Inferior parietal cortex (tissue), 1 donor: ENCODE measurements around the gene CLDN7.

Experiments used
- DNase-seq: peaks from one replicate; pipeline ENCODE4 v3.0.0-alpha.2; 2016; ENCODE audit errors: extremely low spot score

The CLDN7 gene

DNA sequence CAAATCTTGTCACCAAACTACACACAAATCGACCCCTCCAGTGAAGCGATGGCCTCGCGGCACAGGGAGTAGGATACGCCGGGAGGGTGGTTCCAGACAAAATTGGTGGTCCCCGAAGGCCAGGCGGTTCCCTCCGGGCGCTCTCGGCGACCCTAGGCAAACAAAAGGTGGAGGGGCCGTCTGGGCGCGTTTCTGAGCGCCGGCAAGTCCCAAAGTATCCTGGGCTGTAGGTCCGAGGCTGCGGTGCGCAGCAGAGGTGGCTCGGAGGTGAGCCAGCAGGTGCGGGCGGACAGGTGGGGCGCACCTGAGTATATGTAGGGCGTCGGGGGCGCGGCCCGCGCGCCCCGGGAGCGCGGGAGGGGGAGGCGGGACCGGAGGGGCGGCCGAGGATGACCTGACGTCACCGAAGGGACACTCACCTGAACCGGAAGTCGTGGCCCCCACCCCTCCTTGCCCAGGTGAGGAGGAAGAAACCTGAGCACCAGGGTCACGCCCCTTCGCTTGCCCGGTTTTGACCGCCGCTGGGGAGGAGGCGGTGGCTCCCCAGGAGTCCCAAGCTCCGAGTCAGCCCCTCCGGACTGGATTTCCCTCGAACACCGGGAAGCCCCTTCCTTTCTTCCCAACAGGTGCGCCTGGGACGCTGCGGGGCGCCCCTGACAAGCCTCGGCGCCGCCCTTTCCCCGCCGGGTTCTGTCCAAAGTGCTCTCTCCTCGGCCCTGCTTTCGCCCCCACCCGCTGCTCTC lies at the start of gene CLDN7:
Gene CLDN7, minus strand, starts transcription at position 287 of the 743 bp plus-strand sequence. CDS start 435 bp downstream, outside the sequence.
- DNase-seq, result no peak

GRCh38 chr17:7311110-7311705 lies 48.9 kb upstream of the CLDN7 start:
- DNase-seq, result no peak

DNA sequence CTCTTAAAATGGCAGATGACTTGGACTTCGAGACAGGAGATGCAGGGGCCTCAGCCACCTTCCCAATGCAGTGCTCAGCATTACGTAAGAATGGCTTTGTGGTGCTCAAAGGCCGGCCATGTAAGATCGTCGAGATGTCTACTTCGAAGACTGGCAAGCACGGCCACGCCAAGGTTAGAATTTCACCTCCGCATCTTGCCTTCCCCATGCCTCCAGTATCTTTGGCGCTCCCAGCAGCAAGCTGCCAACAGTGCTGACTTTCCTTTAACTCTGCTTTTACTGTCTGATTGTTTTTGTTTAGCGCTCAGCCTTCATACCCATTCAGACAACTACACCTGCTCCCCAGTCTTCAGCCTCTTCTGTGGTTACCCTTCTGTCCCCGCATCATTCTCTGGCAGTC lies 47.4 kb upstream of the CLDN7 start:
- DNase-seq, result no peak

GRCh38 chr17:7308625-7309433 lies 46.6 kb upstream of the CLDN7 start:
- DNase-seq, result peak; percentile 36

GRCh38 chr17:7307686-7308624 lies 45.7 kb upstream of the CLDN7 start:
- DNase-seq, result no peak

GRCh38 chr17:7306911-7307685 lies 44.8 kb upstream of the CLDN7 start, which contains the start of gene EIF5A:
EIF5A (plus strand) TSS chr17:7307628; CDS start chr17:7309636, 2,008 bp downstream.
- DNase-seq, result peak; percentile 99

DNA sequence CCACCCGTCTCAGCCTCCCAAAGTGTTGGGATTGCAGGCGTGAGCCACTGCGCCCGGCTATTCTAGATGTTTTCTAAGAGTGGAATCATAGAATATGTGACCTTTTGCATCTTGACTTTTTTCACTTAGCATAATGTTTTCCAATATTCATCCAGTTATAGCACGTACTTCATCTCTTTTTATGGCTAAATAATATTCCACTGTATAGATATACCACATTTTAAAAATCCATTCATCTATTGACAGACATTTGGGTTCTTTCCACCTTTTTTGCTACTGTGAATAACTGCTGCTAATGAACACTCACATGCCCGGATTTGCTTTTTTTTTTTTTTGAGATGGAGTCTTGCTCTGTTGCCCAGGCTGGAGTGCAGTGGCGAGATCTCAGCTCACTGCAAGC lies 41.9 kb upstream of the CLDN7 start:
- no peak for DNase-seq

- DNase-seq, result peak; percentile 77
These were observed 34.0 kb upstream of the CLDN7 start for GRCh38 chr17:7296189-7296861.

DNA sequence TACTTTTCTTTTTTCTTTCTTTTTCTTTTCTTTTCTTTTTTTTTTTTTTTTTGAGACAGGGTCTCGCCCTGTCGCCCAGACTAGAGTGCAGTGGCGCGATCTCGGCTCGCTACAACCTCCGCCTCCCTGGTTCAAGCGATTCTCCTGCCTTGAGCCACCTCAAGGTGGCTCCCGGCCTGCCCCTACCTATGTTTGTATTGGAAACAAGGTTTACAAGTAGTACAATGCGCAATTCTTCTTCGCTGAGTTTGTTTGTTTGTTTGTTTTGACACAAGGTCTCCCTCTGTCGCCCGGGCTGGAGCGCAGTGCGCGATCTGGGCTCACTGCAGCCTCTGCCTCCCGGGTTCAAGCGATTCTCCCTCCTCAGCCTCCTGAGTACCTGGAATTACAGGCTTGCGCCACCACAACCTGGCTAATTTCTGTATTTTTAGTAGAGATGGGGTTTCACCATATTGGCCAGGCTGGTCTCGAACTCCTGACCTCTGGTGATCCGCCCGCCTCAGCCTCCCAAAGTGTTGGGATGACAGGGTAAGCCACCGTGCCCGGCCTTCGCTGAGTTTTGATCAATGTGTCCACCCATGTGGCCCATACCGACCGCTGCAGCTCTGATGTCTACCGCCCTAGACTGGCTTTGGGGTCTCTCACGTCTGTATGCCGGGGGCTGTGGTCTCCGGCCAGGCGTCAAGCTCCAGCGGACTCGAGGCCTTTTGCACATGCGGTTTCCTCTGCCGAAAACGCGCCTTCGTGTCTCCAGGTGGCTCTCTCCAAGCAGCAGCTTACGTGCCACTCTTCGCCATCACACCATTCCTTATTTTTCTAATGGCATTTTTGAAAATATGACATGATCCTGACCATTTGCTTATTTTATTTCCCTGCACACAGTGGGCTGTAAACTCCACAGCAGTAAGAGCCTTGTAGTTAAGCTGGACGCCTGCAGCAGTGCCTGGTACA lies 33.2 kb upstream of the CLDN7 start:
- no peak for DNase-seq

GRCh38 chr17:7294614-7295153 lies 32.4 kb upstream of the CLDN7 start, which contains the start of gene YBX2:
YBX2 (minus strand) TSS chr17:7294639; CDS start chr17:7294500, 139 bp downstream.
- no peak for DNase-seq

DNA sequence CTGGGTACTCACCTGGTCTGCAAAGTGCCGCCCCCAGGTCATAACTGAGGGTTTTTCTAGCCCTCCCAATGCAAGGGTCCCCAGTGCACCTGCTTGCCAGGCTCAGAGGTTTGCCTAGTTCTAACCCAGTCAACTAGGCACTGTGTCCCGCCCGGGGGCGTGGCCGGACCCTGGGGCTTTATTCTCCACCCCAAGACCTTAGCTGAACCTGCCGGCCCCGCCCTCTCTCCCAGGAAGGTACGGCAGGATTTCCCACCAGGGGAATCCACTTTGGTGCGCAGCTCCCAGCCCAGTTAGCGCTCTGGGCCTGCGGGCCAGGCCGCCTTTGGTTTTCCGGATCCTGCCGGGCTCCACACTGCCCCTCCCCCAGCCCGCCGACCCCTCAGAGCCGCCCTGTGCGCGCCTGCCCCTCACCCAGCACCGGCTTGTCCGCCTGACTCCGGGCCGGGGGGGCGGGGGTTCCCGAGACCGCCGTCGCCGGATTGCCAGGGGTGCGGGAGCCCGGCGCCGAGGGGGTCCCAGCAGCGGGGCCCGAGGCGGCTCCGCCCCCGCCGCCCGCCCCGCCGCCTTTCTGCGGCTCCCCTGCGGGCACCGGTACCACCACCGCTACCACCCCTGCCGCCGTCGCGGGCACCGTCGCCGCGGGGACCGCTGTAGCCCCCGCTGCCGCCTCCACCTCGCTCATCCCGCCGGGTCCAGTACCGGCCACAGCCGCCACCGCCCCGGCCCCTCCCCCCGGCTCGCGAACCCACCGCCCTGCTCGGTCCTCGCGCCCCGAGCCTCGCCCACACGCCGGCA lies 31.7 kb upstream of the CLDN7 start:
- no peak for DNase-seq

DNA sequence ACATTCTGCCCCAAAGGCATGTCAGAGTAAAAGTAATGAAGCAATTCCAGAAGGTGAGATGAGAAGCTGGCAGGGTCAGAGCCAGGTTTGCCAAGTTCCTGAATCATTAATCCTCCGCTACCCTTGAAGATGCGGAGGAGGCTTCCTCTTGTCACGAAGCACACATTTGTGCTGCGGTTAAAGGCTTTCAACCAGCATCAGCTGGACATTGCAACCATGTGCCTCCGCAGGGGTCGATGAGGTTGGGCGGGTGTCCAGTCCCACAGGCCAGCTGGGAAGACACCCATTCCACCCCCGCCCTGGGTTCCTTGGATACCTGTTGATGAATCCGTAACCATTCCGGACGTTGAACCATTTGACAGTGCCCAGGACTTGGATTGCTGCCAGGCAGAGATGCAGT lies 30.9 kb upstream of the CLDN7 start:
- DNase-seq, result no peak

DNA sequence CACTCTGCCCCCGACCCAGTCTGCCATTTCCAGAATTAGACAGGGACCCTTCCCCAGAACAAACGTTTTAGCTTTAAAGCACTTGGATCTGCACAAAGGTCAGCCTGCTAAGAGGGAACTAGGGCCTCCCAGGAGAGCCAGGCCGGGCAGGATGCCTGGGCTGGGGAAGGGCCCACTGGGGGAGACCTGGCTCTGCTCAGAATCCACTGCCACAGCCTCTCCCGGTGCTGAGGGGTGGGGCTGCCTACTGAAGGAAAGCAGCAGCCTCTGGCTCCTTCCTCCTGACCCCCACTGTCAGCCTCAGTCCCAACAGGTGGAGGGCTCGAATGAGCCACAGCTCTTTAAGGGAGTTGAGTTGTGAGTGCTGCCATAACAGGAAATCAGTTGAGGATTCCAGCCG lies 30.5 kb upstream of the CLDN7 start:
- DNase-seq, result no peak

DNA sequence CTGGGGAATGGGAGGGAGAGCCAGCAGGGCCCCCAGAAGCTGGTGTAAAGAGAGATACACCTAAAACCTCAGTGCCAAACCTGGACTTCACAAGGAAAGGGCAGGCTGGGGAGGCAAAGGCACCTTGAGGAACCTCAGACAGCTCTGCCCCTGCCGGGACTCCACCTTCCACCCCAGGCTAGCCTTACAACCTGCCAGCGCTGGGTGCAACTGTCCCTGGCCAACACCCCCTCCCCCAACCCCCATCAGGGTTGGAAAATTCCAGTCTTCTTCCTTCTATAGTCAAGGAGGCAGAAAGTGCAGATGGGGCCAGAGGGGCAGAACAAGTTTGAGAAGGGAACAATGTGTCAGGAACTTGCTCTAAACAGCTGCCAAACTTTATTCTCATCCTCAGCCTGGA lies 29.9 kb upstream of the CLDN7 start:
- DNase-seq, result no peak

DNA sequence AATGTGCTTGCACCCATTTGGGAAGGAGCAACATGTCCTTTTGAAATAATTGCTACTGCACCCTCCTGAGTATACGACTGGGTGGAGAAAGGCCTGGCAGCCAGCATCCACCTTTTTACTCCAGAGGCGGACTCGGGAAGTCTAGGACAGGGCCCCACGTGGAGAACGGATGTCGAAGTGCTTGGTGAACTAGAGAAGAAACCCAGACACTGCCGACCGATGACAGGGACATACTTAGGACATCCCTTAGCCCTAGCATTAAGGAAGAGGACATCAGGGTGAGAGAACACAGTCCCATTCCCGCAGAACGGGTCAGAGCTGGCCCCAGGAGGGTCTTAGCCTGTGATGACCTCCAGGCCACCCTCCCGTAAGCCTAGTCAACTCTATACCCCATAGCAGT lies 28.4 kb upstream of the CLDN7 start:
- no peak for DNase-seq

- DNase-seq, result no peak
These were observed 27.9 kb upstream of the CLDN7 start for GRCh38 chr17:7290166-7290565.

- no peak for DNase-seq
These were observed 27.2 kb upstream of the CLDN7 start for GRCh38 chr17:7289256-7290032.
